Fibroblast of lung (primary cell): ENCODE results near the gene SNRNP200.

Source experiments
- CTCF ChIP-seq, 2 donors: IDR thresholded peaks in 1 of 2; conservative IDR thresholded peaks in 1 of 2; 1 replicate in 1 of 2; 2 replicates in 1 of 2; pipeline ENCODE4 v1.5.1; 2011 to 2012; ENCODE audit warnings: low read length in 2 of 2, control low read depth in 1 of 2, inconsistent platforms in 1 of 2, low read depth in 1 of 2, mild to moderate bottlenecking in 1 of 2
- EZH2 ChIP-seq: IDR thresholded peaks from 2 replicates; pipeline ENCODE4 v1.5.1; 2012; ENCODE audit warnings: low read length, control low read depth, mild to moderate bottlenecking; ENCODE audit errors: missing control alignments

GRCh38 chr2:96308248-96308647, 2.9 kb upstream of the SNRNP200 start:
- TF ChIP-seq CTCF (conservative IDR thresholded peaks at IDR 0.05 in 1 of 2, IDR thresholded peaks at IDR 0.05 in 1 of 2; ENCODE audit: low read depth in 1 of 2, low read length in 2 of 2) (no peak), EZH2 (no peak)
